Measurements from ENCODE around the gene CAP1. TPM values are rescaled to one million over a fixed set of nuclear protein-coding genes. Genes with fewer than 3 reads are reported as not detected.

CAP1 gene
- total and polyA plus RNA-seq, 2 of the 4 experiments (the other 2 are of a cell fraction) = 434 to 756 TPM

DNA sequence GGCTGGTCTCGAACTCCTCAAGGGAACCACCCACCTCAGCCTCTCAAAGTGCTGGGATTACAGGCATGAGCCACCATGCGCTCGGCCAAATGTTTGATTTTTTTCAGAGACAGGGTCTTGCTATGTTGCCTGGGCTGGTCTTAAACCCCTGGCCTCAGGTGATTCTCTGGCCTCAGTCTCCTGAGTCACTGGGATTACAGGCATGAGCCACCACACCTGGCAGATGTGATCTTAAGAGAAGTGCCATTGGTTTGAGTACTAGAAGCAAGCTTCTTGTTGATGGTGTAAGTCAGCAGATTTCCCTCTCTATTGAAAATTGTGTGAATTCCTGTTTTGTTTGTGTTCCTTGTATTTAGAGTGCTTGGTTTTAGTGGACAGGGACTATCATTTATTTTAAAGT is 5.2 kb downstream of the CAP1 start:
- no peak overlapping the region for H3K4me3 ChIP-seq (ENCODE audit: insufficient read depth, low read depth, low read length)
- H2AFZ ChIP-seq (replicated peaks; ENCODE audit: low read length, poor library complexity) = no peak overlapping the region
- H3K9ac ChIP-seq (ENCODE audit: low read depth, low read length) = no peak overlapping the region
- H3K23ac ChIP-seq (ENCODE audit: low read depth, low read length) = 0 out of 2 replicates have a peak overlapping the region, but pooled peaks have one; percentile 27
- H3K4me2 ChIP-seq (ENCODE audit: low read depth, low read length) = no peak overlapping the region
- H4K91ac ChIP-seq (ENCODE audit: insufficient read depth, low read depth, low read length) = no peak overlapping the region
- no TSS peak for BruUV-seq (replicated peaks)
- DNase-seq (no peak), ATAC-seq (ENCODE audit: low read depth) (no peak)
- H3K56ac ChIP-seq (ENCODE audit: extremely low read depth, insufficient read depth, low read length) = no peak overlapping the region
- peaks cover 94% of the 10 kb centered on the region for H4K20me1 ChIP-seq (ENCODE audit: insufficient read depth, low read length)
- H3K9me1 ChIP-seq (ENCODE audit: insufficient read depth, low read length) = peaks cover 18% of the 10 kb centered on the region
- H3K14ac ChIP-seq (replicated peaks; ENCODE audit: low read depth, low read length) = no peak overlapping the region
- no peak overlapping the region for H4K8ac ChIP-seq (ENCODE audit: low read depth in 2 of 2, low read length in 2 of 2)
- peaks cover 3 to 43% of the 10 kb centered on the region in 2 experiments; a peak in 2 of 4 replicates for H3K79me1 ChIP-seq (ENCODE audit: low read depth in 1 of 2, low read length in 2 of 2)
- H2BK120ac ChIP-seq (ENCODE audit: low read depth, low read length) = no peak overlapping the region
- H3K9me3 ChIP-seq (ENCODE audit: control insufficient read depth, insufficient read depth, low read length) = no peaks in the 10 kb centered on the region
- H2BK20ac ChIP-seq (ENCODE audit: low read depth, low read length) = no peak overlapping the region
- no peak overlapping the region for H2AK5ac ChIP-seq (ENCODE audit: low read depth, low read length)
- H2AK9ac ChIP-seq (replicated peaks; ENCODE audit: low read depth, low read length, poor library complexity) = no peak overlapping the region
- no peak overlapping the region for H4K5ac ChIP-seq (ENCODE audit: low read depth, low read length)
- ChIA-PET POLR2A (ENCODE audit: unreplicated experiment) (no interaction called here), CTCF (no interaction called here)
- WGBS, 2 experiments (ENCODE audit: extremely low coverage in 2 of 2, insufficient read length in 1 of 2) = 100% methylated on average over 1 of the region's 3 CpGs; no CpG with 5 or more reads in 1 of the 2 experiments
- TF ChIP-seq CEBPB (IDR thresholded peaks at IDR 0.05; ENCODE audit: low read depth, low read length) (no peak), MXI1 (IDR thresholded peaks at IDR 0.05; ENCODE audit: borderline replicate concordance, low read depth, low read length) (no peak), POLR2A (IDR thresholded peaks at IDR 0.05; ENCODE audit: low read depth, low read length) (no peak), RAD21 (IDR thresholded peaks at IDR 0.05; ENCODE audit: low read length) (no peak), RCOR1 (IDR thresholded peaks at IDR 0.05; ENCODE audit: insufficient replicate concordance, low read length) (no peak), SMC3 (IDR thresholded peaks at IDR 0.05; ENCODE audit: low read depth, low read length) (no peak), MAZ (IDR thresholded peaks at IDR 0.05; ENCODE audit: borderline replicate concordance, low read depth, low read length) (no peak), RFX5 (IDR thresholded peaks at IDR 0.05; ENCODE audit: low read depth, low read length) (no peak), FOS (IDR thresholded peaks at IDR 0.05; ENCODE audit: low read depth, low read length) (no peak), NFE2L2 (IDR thresholded peaks at IDR 0.05; ENCODE audit: low read depth, low read length) (no peak), CHD1 (IDR thresholded peaks at IDR 0.05; ENCODE audit: low read depth, low read length) (no peak), BHLHE40 (IDR thresholded peaks at IDR 0.05; ENCODE audit: low read depth, low read length) (no peak)
- TF ChIP-seq, protein P1, sequence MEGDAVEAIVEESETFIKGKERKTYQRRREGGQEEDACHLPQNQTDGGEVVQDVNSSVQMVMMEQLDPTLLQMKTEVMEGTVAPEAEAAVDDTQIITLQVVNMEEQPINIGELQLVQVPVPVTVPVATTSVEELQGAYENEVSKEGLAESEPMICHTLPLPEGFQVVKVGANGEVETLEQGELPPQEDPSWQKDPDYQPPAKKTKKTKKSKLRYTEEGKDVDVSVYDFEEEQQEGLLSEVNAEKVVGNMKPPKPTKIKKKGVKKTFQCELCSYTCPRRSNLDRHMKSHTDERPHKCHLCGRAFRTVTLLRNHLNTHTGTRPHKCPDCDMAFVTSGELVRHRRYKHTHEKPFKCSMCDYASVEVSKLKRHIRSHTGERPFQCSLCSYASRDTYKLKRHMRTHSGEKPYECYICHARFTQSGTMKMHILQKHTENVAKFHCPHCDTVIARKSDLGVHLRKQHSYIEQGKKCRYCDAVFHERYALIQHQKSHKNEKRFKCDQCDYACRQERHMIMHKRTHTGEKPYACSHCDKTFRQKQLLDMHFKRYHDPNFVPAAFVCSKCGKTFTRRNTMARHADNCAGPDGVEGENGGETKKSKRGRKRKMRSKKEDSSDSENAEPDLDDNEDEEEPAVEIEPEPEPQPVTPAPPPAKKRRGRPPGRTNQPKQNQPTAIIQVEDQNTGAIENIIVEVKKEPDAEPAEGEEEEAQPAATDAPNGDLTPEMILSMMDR (conservative IDR thresholded peaks at IDR 0.05; ENCODE audit: low read depth, low read length) = no peak
- TF ChIP-seq, protein P2, sequence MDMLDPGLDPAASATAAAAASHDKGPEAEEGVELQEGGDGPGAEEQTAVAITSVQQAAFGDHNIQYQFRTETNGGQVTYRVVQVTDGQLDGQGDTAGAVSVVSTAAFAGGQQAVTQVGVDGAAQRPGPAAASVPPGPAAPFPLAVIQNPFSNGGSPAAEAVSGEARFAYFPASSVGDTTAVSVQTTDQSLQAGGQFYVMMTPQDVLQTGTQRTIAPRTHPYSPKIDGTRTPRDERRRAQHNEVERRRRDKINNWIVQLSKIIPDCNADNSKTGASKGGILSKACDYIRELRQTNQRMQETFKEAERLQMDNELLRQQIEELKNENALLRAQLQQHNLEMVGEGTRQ (IDR thresholded peaks at IDR 0.05; ENCODE audit: low read depth, low read length) = no peak
- H3K27me3 ChIP-seq (ENCODE audit: control insufficient read depth, insufficient read depth, low read length) = no peaks in the 10 kb centered on the region
- in situ Hi-C loops (cut with MboI; ENCODE audit: low sequenced_read_pairs) (no loop called here), intact Hi-C loops (cut with micrococcal nuclease) (no loop called here), dilution Hi-C loops (cut with HindIII; ENCODE audit: low sequenced_read_pairs, unreplicated experiment) (no loop called here)
- H3K36me3 ChIP-seq (ENCODE audit: control insufficient read depth, insufficient read depth, low read length) = peaks cover 13% of the 10 kb centered on the region
- no peak overlapping the region for H2BK5ac ChIP-seq (ENCODE audit: low read depth, low read length, poor library complexity, severe bottlenecking)
- H3K27ac ChIP-seq (ENCODE audit: insufficient read depth, low read length) = no peak overlapping the region
- no peak overlapping the region for H2BK15ac ChIP-seq (ENCODE audit: low read depth, low read length)
- no peak overlapping the region for H3K18ac ChIP-seq (ENCODE audit: low read depth, low read length)
- no peak overlapping the region for H3K4ac ChIP-seq (ENCODE audit: low read depth, low read length)
- H3K4me1 ChIP-seq (ENCODE audit: control insufficient read depth, insufficient read depth, low read length) = peaks cover 13% of the 10 kb centered on the region; the same call in 1 of the 2 replicates
